Stimulated activated CD8-positive, alpha-beta memory T cell treated with anti-CD3 and anti-CD28 coated beads, Interleukin-4, amount 100 ng/mL, for 48 hours (primary cell): ENCODE measurements around the gene CASP1.
"Not testable (repeated sequence)": the region's sequence is repeated elsewhere in the genome, so short reads cannot be mapped to it uniquely, and the experiment has no call there.

ENCODE experiments used
- DNase-seq: peaks from one replicate; pipeline ENCODE4 v3.0.0-alpha.2; 2020

CASP1 gene

DNA sequence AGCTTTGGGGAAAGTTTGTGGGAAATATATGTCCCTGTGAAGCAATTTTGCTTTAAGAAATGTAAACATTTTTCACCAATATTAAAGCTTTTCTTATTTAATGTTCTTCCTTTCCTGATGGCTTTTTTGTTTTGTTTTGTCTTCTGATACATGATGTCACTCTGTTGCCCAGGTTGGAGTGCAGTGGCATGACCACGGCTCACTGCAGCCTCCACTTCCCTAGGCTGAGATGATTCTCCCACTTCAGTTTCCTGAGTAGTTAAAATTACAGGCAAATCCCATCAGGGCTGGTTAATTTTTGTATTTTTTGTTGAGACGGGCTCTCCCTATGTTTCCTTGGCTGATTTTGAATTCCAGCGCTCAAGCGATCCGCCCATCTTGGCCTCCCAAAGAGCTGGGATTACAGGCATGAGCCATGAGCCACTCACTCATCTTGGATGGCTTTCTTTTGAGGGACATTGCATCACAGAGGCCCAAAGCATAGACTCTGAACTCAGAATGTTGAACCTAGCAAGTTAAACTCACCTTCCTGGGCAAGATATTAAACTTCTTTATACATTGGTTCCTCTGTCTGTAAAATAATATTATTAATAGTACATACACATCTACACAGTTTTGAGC lies 10.8 kb upstream of the CASP1 start:
- DNase-seq, result no peak

DNA sequence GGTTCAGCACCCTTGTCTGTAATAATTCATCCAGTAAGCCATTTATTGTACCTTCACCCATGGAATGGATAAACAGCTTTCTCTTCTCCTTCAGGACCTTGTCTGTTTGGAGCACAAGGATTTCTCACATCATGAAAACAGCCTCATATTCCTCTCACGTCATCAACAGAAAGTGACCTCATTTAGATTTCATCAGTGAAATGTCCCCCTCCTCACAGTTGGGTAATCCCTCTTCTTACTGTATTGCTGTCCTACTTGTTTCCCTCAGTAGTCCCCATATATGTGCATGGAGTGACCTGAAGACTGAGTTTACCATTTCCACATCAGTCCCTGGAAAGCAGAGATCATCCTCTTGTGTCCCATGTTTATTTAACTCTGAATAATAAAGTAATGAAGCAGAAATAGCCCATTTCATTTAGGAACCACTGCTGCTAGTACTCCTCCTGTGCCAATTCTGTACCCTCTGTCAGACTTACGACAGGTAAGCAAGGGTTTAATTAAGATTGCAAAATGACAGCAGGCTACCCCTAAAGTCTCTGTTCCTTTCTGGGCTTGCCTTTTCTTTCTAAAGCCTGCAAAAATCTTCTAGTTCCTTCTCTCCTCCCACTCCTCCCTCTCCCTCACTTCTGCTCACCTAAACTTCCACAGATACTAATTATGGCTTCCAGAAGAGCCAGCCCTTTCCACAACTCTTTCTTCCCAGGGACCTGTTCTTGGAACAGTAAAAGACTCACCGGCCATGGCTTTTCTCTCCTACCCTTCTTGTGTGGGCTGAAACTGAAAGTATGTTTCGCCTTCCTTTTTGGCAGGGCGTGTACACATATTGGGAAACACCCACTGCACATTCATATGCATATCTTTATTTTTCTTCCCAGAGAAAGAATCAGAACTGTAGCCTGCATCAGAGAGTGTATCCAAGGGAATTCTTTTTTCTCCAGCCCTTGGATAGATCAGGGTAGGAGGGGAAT lies 9.9 kb upstream of the CASP1 start, which contains the start of gene CARD16:
CARD16 (minus strand) TSS at position 779 of the 968 bp plus-strand sequence; CDS start at position 741, 38 bp downstream.
- DNase-seq, result peak; percentile 43

GRCh38 chr11:105042178-105042577 lies 7.2 kb upstream of the CASP1 start:
- DNase-seq, result no peak

DNA sequence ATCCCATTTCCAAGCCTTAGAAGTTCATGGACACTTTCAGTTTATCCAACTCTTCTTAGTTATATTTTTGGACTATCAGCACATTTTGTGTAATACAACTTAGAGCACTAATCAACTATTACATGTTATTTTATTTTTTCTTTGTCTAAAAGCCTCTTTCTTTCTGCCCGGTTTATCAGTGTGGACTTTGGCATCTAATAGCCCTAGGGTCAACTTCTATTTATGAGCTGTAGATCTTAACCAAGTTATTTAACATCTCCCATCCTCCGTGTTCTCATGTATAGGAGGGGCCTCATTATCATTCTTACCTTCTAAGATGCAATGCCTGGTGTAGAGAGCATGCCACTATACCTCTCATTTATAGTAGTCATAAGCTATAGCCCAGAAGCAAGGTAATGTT lies 5.8 kb upstream of the CASP1 start:
- DNase-seq, result no peak

DNA sequence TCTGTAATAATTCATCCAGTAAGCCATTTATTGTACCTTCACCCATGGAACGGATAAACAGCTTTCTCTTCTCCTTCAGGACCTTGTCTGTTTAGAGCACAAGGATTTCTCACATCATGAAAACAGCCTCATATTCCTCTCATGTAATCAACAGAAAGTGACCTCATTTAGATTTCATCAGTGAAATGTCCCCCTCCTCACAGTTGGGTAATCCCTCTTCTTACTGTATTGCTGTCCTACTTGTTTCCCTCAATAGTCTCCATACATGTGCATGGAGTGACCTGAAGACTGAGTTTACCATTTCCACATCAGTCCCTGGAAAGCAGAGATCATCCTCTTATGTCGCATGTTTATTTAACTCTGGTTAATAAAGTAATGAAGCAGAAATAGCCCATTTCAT lies 556 bp downstream of the CASP1 start:
- DNase-seq, result not testable (repeated sequence)

GRCh38 chr11:105033781-105034180 lies 1.2 kb downstream of the CASP1 start:
- DNase-seq, result no peak

- DNase-seq, result peak; percentile 24
Observed at GRCh38 chr11:105033343-105033742, 1.6 kb downstream of the CASP1 start.

- DNase-seq, result no peak
Observed at GRCh38 chr11:105032495-105032894, 2.4 kb downstream of the CASP1 start.

DNA sequence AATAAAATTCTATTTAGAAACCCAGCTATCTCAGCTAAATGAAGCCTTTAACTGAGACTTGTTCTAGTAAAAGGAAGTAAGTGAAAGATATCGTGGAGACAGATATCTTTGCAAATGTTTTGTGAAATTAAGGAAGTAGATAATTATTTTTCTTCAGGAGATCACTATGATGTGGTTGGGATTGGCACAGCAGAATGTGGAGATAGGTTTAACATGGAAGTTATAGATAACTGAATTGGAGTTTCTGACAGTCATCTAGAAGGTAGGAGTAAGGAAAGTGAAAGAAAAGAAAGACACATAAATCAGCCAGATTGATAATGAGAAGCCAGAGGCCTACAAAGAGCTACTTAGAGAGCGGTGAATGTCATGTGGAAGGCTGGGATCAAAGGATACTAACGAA lies 7.3 kb downstream of the CASP1 start:
- no peak for DNase-seq

- DNase-seq, result no peak
Observed at GRCh38 chr11:105024394-105024793, 10.6 kb downstream of the CASP1 start.

GRCh38 chr11:105023003-105023402 lies 11.9 kb downstream of the CASP1 start, which contains the start of gene CASP5:
TSS of gene CASP5 (minus strand) at chr11:105023168. CDS start at chr11:105023136, 32 bp downstream.
- DNase-seq, result no peak

DNA sequence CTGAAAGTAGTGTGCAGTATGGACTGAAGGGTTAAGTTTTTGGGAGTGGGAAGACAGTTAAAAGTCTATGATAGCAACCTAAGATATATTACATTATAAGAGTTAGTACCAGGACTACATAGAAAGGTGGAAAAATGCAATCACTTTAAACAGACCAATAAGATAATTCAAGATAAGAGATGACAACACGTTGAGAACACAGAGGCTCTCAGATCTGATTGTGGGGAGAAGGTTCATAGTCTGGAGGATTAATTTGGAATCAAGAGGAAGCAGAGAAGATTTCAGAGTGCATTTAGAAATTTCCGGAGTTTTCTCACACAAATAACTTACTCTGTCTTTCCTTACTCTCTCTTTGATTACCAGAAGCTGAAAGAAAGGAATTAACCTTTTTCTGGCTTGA lies 12.4 kb downstream of the CASP1 start:
- DNase-seq, result no peak

- no peak for DNase-seq
Observed at GRCh38 chr11:105007463-105007862, 27.5 kb downstream of the CASP1 start.

DNA sequence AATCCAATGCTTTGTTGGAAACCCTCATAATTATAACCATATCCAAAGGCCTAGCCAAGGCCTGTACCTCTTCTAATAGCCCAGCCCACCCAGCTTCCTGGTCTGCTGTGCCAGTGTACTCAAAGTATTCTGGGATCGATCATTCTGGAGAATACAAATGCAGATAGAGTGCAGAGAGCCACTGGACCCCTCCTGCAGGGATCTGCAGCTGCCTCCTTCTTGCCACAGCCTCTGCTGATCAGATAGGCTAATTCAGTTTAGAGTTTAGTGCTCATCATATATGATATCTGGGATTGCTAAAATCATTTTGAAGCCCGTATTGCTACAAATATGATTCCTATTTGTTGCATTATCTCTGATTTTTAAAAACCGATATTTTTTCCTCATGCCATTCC lies 29.5 kb downstream of the CASP1 start:
- DNase-seq, result no peak

DNA sequence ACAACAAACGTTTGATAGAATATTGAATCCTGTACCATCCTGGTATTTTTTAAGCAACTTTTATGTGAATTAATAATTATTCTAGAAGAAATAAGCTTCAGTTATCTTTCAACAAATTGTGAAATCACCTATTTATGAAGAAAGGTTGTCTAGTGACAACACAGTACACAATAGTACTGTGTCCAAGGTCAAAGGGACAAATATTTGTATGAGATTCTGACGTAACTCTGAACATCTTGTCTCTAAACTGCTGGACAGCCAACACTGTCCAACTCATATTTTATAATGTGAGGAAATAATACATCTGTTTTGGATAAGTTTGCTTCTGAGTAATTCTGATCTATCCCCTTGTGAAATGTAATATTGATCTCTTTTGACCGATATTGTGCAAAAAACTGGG lies 30.9 kb downstream of the CASP1 start:
- no peak for DNase-seq

DNA sequence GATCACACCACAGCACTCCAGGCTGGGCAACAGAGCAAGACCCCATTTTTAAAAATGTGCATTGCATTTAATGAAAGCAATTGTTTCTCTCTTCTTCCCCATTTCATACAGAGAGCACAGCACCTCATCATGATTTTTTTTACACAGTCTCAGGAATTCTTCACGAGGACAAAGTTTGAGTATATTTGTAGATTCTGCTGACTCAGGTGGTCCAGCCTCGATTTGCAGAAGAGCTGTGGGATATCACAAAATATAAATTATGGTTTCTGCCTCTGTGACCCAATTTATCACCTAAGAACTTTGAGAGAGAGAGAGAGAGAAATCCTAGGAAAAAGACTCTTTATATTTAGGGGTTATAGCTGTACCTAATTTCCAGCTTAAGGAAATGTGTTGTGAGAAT lies 31.8 kb downstream of the CASP1 start:
- DNase-seq, result no peak

DNA sequence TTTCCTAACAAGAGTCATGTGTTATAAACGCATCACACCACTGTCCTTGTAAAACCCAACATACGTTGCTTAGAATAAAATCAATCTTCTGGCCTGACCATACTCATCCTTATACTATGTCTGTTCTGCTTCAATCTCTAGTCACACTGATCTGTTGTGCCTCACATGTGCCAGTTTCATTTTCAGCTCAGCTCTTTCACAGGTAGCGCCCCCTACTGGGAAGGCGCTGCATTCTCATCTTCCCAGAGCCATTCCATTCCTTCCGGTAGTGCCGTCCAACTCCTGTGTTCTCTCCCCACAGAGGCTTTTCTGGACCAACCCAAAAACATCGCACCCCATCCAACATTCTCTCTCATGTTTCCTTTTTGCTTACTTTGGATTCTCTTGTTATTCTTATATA lies 34.1 kb downstream of the CASP1 start:
- peak; percentile 70 for DNase-seq

DNA sequence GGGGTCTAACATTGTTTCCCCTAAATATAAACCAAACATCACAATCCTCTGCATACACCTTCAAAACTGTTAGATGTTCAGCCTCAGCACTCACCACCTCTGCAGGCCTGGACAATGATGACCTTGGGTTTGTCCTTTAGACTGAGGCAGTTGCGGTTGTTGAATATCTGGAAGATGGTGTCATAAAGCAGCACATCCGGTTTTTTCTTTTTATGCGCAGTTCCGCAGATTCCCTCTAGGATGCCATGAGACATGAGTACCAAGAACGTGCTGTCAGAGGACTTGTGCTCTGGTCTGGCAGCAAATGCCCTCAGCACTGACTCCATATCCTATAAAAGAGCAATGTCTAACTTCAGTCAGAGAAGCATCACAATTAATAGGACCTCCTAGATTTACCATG lies 34.8 kb downstream of the CASP1 start:
- no peak for DNase-seq

- DNase-seq, result no peak
Observed at GRCh38 chr11:104999721-105000120, 35.2 kb downstream of the CASP1 start.

- no peak for DNase-seq
Observed at GRCh38 chr11:104997288-104997687, 37.7 kb downstream of the CASP1 start.

DNA sequence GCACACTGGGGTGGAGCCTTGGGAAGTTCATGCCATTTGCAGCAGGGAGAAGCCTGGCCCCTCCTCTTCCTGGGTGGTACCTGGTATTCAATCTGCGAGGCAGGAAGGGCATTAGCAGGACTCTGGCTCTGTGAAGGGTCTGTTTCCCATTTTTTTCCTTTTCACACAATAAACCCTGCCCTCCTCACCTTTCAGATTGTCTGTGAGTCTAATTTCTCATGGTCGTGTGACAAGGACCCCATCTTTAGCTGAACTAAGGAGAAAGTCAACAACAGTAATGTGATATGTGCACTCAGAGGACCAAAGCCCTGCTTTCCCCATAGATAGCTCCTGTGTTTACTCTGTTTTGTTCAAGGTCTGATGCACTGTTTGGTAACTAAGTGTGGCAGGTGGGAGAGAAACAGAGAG lies 39.9 kb downstream of the CASP1 start:
- DNase-seq, result no peak

GRCh38 chr11:104992781-104993180 lies 42.2 kb downstream of the CASP1 start:
- no peak for DNase-seq

GRCh38 chr11:104991994-104992393 lies 43.0 kb downstream of the CASP1 start:
- DNase-seq, result no peak

DNA sequence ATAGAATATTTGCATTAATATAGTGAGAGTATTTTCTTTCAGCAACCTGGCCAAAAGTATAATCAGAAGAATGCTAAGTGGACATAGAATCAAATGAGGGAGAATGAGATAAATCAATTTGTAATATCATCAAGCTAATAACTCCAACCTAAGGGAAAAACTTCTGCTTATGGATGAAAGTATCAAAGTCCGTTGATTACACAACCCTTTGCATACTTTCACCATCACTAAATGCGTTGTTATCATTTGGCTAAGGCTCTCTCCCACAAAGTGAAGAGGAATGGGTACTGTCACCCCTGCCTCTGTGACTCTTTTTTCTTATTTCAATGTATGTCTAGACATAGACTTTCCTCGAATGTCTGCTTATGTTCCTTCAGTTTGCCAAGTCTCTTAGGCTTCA lies 50.1 kb downstream of the CASP1 start:
- no peak for DNase-seq
